GM06990 (cell line): ENCODE data around the gene REX1BD.

Experiments used
- DNase-seq: peaks from one replicate; pipeline ENCODE4 v3.0.0-alpha.2; 2011; ENCODE audit not compliant: insufficient read length; ENCODE audit errors: extremely low read depth
- H3K27me3 ChIP-seq: replicated peaks from 2 replicates; pipeline ENCODE4 v1.6.0; 2011; ENCODE audit warnings: low read length; ENCODE audit not compliant: control insufficient read depth, insufficient read depth
- H3K36me3 ChIP-seq: 2 replicates; pipeline ENCODE4 v1.5.1; 2011; ENCODE audit warnings: low read length; ENCODE audit not compliant: control insufficient read depth, insufficient read depth
- H3K4me3 ChIP-seq: replicated peaks from 2 replicates; pipeline ENCODE4 v1.5.1; 2011; ENCODE audit warnings: low read depth, mild to moderate bottlenecking, control low read depth, low read length
- TF ChIP-seq, protein P1 (sequence below): IDR thresholded peaks from 2 replicates; pipeline ENCODE4 v1.5.1; 2011; ENCODE audit warnings: low read length, control low read depth, mild to moderate bottlenecking, inconsistent platforms; ENCODE audit not compliant: insufficient read depth, poor library complexity, severe bottlenecking

Gene REX1BD

DNA sequence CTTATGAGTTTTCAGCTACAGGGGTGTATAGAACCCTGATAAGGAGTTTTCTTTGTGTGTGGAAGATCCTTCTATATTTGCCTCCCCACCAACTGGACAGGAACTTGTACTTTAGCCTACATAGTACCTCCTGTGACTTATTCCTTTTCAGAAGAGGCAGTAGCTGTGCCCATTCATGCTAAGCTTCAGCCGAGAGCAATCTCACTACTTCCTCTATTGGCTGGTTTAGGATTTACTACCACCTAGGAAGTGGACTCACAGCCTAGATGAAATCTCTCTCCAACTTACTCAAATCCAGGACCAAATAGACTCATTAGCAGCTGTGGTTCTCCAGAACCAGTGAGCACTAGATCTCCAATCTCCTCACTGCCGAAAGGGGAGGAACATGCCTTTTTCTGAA is 2.3 kb upstream of the REX1BD start:
- peaks cover 4% of the 10 kb centered on the region for H3K36me3 ChIP-seq
- TF ChIP-seq, protein P1, sequence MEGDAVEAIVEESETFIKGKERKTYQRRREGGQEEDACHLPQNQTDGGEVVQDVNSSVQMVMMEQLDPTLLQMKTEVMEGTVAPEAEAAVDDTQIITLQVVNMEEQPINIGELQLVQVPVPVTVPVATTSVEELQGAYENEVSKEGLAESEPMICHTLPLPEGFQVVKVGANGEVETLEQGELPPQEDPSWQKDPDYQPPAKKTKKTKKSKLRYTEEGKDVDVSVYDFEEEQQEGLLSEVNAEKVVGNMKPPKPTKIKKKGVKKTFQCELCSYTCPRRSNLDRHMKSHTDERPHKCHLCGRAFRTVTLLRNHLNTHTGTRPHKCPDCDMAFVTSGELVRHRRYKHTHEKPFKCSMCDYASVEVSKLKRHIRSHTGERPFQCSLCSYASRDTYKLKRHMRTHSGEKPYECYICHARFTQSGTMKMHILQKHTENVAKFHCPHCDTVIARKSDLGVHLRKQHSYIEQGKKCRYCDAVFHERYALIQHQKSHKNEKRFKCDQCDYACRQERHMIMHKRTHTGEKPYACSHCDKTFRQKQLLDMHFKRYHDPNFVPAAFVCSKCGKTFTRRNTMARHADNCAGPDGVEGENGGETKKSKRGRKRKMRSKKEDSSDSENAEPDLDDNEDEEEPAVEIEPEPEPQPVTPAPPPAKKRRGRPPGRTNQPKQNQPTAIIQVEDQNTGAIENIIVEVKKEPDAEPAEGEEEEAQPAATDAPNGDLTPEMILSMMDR, result peak; percentile 18
- no peak overlapping the region for H3K4me3 ChIP-seq
- no peaks in the 10 kb centered on the region for H3K27me3 ChIP-seq
- DNase-seq, result no peak

DNA sequence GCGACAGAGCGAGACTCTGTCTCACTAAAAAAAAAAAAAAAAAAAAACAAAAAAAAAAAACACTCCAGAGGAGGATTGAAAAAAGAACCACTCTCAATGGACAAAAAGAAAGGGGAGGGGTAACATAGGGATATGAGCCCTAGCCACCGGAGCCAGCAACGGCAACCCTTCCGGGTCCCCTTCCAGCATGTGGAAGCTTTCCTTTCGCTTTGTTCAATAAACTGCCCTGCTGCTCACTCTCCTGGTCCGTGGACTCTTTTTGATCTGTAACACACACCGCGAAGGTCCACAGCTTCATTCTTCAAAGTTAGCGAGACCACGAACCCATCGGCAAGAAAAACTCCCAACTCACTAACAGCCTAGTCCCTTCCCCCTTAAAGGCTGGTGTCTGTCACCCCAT is 1.0 kb upstream of the REX1BD start:
- peaks cover 4% of the 10 kb centered on the region for H3K36me3 ChIP-seq
- no peak for DNase-seq
- H3K27me3 ChIP-seq, result no peaks in the 10 kb centered on the region
- no peak overlapping the region for H3K4me3 ChIP-seq
- TF ChIP-seq, protein P1, result no peak

DNA sequence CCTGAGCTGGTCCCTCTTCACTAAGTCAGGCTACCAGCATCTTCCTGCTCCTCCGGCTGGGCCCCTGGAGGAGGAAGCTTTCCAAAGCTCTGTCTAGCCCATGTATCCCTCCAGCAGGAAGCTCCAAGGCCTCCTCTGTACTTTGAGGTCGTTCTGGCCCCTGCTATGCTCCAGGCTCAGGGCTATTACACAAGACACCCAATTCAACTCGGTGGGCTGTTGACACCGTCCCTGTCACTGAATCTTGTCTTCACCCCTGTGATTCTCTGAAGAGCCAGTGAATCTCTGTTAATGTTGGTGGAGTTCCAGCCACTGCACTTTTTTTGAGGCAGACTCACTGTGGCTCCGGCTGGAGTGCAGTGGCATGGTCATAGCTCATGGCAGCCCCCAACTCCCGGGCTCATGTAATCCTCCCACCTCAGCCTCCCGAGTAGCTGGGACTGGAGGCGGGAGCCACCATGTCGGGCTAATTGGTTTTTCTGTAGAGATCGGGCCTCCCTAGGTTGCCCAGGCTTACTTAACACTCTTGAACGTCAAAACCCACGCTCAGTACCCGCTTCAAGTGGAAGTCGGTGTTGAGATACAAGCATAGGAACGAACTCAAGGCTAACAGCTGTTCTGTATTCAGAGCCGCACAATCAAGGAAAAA is 512 bp upstream of the REX1BD start:
- Histone ChIP-seq H3K27me3 (no peaks in the 10 kb centered on the region), H3K4me3 (peak overlapping the region; percentile 76), H3K36me3 (peaks cover 4% of the 10 kb centered on the region)
- TF ChIP-seq, protein P1, result no peak
- no peak for DNase-seq

DNA sequence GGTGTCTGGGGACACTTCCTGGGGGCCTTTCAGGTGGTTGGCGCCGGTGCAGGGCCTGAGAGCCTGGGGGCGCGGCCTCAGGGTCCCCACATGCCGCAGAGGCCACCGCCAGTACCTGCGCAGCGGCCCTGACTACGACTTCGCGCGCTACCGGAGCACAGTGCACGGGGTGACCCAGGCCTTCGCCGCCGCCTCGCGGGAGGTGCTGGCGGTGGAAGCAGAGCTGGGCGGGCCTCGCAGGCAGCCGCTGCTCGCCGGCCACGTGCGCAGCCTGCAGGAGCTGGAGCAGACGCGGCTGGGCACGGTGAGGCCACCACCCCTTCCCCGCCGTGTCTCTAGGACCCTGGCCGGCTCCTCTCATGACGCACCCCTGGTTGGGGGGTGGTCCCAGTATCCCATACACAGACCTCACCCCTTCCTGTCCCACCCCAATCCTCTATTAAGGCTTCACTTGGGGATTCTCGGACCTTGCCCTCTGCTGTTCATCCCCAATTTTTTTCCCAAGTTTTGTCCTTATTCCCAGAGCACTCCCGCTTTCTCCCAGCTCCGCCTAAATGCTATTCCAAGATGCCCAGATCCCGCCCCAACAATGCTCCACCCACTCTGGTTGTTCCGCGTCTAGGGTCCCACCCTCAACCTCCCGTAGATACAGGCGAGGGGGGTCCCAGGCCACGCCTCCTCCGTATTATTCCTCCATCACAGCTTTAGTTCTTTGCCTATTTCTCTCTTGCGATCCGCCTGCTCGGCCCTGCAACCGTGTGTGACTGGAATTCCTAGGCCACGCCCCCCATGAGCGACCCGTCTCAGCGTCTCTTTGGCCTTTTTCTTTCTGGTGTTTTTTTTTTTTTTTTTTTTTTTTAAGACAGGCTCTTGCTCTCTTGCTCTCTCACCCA is 1.0 kb downstream of the REX1BD start:
- DNase-seq, result no peak
- peak overlapping the region; percentile 76 for H3K4me3 ChIP-seq
- H3K36me3 ChIP-seq, result peaks cover 4% of the 10 kb centered on the region
- no peaks in the 10 kb centered on the region for H3K27me3 ChIP-seq
- TF ChIP-seq, protein P1, result peak; percentile 22

DNA sequence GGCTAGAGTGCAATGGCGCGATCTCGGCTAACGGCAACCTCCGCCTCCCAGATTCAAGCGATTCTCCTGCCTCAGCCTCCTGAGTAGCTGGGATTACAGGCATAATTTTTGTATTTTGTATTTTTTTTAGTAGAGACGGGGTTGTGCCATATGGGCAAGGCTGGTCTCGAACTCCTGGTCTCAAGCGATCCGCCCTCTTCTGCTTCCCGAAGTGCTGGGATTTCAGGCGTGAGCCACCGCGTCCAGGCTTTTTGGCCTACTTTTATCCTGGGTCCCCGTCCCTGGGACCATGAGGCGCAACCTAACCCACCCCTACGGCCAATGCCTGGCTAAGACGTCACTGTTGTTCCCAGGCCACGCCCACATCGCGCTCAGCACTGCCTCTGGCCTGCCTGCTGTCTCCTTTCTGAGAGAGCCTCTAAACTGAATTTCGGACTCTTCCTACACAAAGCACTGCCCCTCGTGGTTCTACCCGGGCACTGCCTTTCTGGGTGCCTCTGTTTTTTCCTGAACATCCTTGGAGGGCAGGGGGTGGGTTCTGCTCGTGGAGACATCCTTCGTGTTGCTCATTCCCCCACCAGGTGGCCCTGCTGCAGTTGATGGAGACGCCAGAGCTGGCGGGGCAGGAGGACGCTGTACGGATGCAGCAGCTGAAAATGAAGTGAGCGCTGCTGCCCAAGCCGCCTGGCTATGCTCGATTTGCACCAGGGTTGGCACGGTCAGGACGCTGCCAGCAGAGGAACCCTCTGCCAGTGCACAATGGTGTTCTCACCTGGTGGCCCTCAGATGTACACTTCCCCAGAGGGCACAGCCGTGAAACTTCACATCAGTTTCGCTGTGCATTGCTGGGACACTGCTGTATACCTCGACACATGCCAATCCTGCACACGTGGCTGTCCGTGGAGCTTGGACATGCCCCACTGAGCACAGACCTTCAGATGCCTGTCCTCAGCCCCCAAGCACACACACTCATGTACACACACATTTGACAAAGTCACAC is 2.0 kb downstream of the REX1BD start:
- peak; percentile 70 for DNase-seq
- TF ChIP-seq, protein P1, result peak; percentile 7
- peaks cover 4% of the 10 kb centered on the region for H3K36me3 ChIP-seq
- no peak overlapping the region for H3K4me3 ChIP-seq
- no peaks in the 10 kb centered on the region for H3K27me3 ChIP-seq
